B cell (primary cell): ENCODE measurements around the gene HMGN5. TPM values are rescaled to one million over a fixed set of nuclear protein-coding genes. Genes with fewer than 3 reads are reported as not detected.

ENCODE experiments used
- ATAC-seq: fragments of 200-7000 bp; cut with Tn5 transposase; one replicate; pipeline ENCODE4 v1.10.0; 2021; ENCODE audit warnings: low read depth, mild to moderate bottlenecking, moderate number of reproducible peaks, moderate library complexity
- CTCF ChIA-PET: fragments of 350-600 bp; sonication (Branson Sonifier 250); formaldehyde crosslinking; loops from one replicate; lab custom pipeline; 2021; ENCODE audit warnings: antibody characterized with exemption, inconsistent platforms; lab: Charles Lee
- POLR2A ChIA-PET: fragments of 350-600 bp; sonication (Branson Sonifier 250); formaldehyde crosslinking; loops from one replicate; lab custom pipeline; 2021; ENCODE audit warnings: antibody characterized with exemption; lab: Charles Lee
- DNase-seq: peaks from one replicate; pipeline ENCODE4 v3.0.0; 2013
- H2AFZ ChIP-seq: 2 replicates; pipeline ENCODE4 v1.6.1; 2012; ENCODE audit warnings: mild to moderate bottlenecking, low read depth, low read length; ENCODE audit not compliant: insufficient read depth, poor library complexity, severe bottlenecking
- H3K27ac ChIP-seq, 2 donors: 1 replicate in 1 of 2; 2 replicates in 1 of 2; pipeline ENCODE4 v1.5.1; 2012 to 2013; ENCODE audit warnings: low read length in 2 of 2, mild to moderate bottlenecking in 2 of 2, moderate library complexity in 1 of 2
- H3K27me3 ChIP-seq, 4 experiments: fragments of 200-600 bp in 1 of 4; sonication (generic) in 1 of 4; replicated peaks in 1 of 4; 1 replicate in 2 of 4; 2 replicates in 2 of 4; pipeline versions ENCODE4 v1.6.1 to v1.7.0; 2013 to 2016; ENCODE audit warnings: low read length in 3 of 4, mild to moderate bottlenecking in 2 of 4, mixed read lengths in 1 of 4, moderate library complexity in 1 of 4; ENCODE audit not compliant: insufficient read depth in 4 of 4, control insufficient read depth in 3 of 4; ENCODE audit errors: control extremely low read depth in 1 of 4
- H3K36me3 ChIP-seq, 2 experiments: replicated peaks in 1 of 2; 1 replicate in 1 of 2; 2 replicates in 1 of 2; pipeline versions ENCODE4 v1.6.1 to v1.7.1; 2013; ENCODE audit warnings: low read length in 1 of 2; ENCODE audit not compliant: insufficient read depth in 2 of 2, control insufficient read depth in 1 of 2; ENCODE audit errors: control extremely low read depth in 1 of 2, extremely low read depth in 1 of 2
- H3K4me1 ChIP-seq, 2 donors: fragments of 200-600 bp in 1 of 2; sonication (generic) in 1 of 2; 1 replicate in 1 of 2; 2 replicates in 1 of 2; pipeline versions ENCODE4 v1.5.1 to v1.6.1; 2013 to 2017; ENCODE audit warnings: low read length in 2 of 2; ENCODE audit not compliant: control insufficient read depth in 2 of 2, insufficient read depth in 2 of 2
- H3K4me2 ChIP-seq: replicated peaks from 2 replicates; pipeline ENCODE3; 2012; ENCODE audit warnings: mild to moderate bottlenecking, low read depth, low read length; ENCODE audit not compliant: poor library complexity, severe bottlenecking
- H3K4me3 ChIP-seq, 5 experiments: fragments of 200-600 bp in 1 of 5; sonication (generic) in 1 of 5; 1 replicate in 3 of 5; 2 replicates in 2 of 5; pipeline versions ENCODE4 v1.5.1 to v1.7.0; 2011 to 2016; ENCODE audit warnings: low read length in 4 of 5, mild to moderate bottlenecking in 4 of 5, low read depth in 2 of 5, control low read depth in 1 of 5, moderate library complexity in 1 of 5; ENCODE audit not compliant: insufficient read depth in 1 of 5; ENCODE audit errors: control extremely low read depth in 1 of 5, extremely low read depth in 1 of 5
- H3K79me2 ChIP-seq: fragments of 200-600 bp; sonication (generic); one replicate; pipeline ENCODE4 v1.6.0; 2016; ENCODE audit warnings: low read length; ENCODE audit not compliant: control insufficient read depth, insufficient read depth
- H3K9ac ChIP-seq: fragments of 200-600 bp; sonication (generic); 2 replicates; pipeline ENCODE4 v1.6.1; 2017; ENCODE audit warnings: mild to moderate bottlenecking, low read length, moderate library complexity
- H3K9me3 ChIP-seq, 3 donors: one replicate each; pipeline versions ENCODE4 v1.6.1 to v1.7.1; 2013; ENCODE audit warnings: low read length in 2 of 3; ENCODE audit not compliant: control insufficient read depth in 2 of 3, insufficient read depth in 1 of 3; ENCODE audit errors: control extremely low read depth in 1 of 3
- H4K20me1 ChIP-seq: 2 replicates; pipeline ENCODE4 v1.6.0; 2012; ENCODE audit warnings: mild to moderate bottlenecking, low read length; ENCODE audit not compliant: insufficient read depth, control insufficient read depth, poor library complexity, severe bottlenecking
- H3K27ac Mint-ChIP-seq: one replicate; pipeline ENCODE4 v1.8.0; 2021; ENCODE audit warnings: mixed read lengths
- H3K27me3 Mint-ChIP-seq: one replicate; pipeline ENCODE4 v1.8.0; 2021; ENCODE audit warnings: mixed read lengths
- H3K4me1 Mint-ChIP-seq: one replicate; pipeline ENCODE4 v1.8.0; 2021; ENCODE audit warnings: mixed read lengths
- H3K4me3 Mint-ChIP-seq: one replicate; pipeline ENCODE4 v1.8.0; 2021; ENCODE audit warnings: mixed read lengths
- H3K9me3 Mint-ChIP-seq: one replicate; pipeline ENCODE4 v1.8.0; 2022; ENCODE audit warnings: mixed read lengths; ENCODE audit not compliant: insufficient read depth
- EZH2 ChIP-seq: IDR thresholded peaks from 2 replicates; pipeline ENCODE4 v1.6.1; 2012; ENCODE audit warnings: borderline replicate concordance, low read depth, mild to moderate bottlenecking, moderate library complexity, low read length; ENCODE audit not compliant: insufficient read depth, poor library complexity, severe bottlenecking
- WGBS: methylation state at CpG from one replicate; pipeline ENCODE4 v1.1.5; 2013; ENCODE audit warnings: missing lambda C conversion rate; ENCODE audit not compliant: insufficient coverage; 5-methylcytosine and 5-hydroxymethylcytosine counted together
- intact Hi-C: fragments of 100-400 bp; cut with micrococcal nuclease; formaldehyde crosslinking; loops from one replicate; pipeline ENCODE4 v1.10.0; 2022
- polyA plus RNA-seq: library from polyadenylated mRNA; depleted of rRNA; stranded (reverse); fragments of >200 nt; gene quantifications from 2 replicates; pipeline ENCODE4 v1.2.3, GENCODE V29; 2012
- total RNA-seq, 2 donors: library from RNA; stranded (reverse); fragments of 120-200 nt in 1 of 2; gene quantifications; 1 replicate in 1 of 2; 2 replicates in 1 of 2; pipeline versions ENCODE4 v1.2.3 to v1.2.4, GENCODE V29; 2013 to 2022
- TF ChIP-seq, protein P1 (sequence below): fragments of 200-600 bp; IDR thresholded peaks from one replicate; pipeline ENCODE4 v1.8.0; 2022; ENCODE audit warnings: antibody characterized with exemption, mild to moderate bottlenecking

Gene HMGN5
- total and polyA plus RNA-seq, 2 donors (not counting 1 experiment from before 2014, with no cell fraction given): 0.16 to 0.37 TPM

DNA sequence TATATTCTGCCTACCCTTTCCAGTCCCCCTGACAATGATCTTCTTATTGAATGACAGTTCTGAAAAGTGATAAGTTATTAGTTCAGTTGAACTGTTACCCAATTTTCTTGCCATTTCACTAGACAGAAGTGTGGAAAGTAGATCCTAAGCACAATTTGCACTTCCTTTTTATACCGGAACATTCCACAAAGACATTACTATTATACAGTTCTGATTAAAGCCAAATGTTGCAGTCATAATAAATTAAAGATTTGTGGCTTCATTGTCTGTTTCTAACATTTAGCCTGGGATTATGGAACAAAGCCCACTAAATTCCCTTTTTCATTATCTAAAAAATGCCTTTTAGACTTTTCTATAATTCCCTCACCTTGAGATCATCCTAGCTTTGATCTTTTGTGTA lies 14.0 kb upstream of the HMGN5 start:
- Histone ChIP-seq H3K4me2 (no peak overlapping the region), H3K9ac (no peak overlapping the region), H3K27ac (peak overlapping the region in 1 of 2 donors; percentile 34), H4K20me1 (peaks cover 3% of the 10 kb centered on the region), H3K9me3 (no peaks in the 10 kb centered on the region), H3K4me1 (no peaks in the 10 kb centered on the region), H3K4me3 (no peak overlapping the region), H3K27me3 (no peaks in the 10 kb centered on the region), H2AFZ (no peak overlapping the region), H3K36me3 (peaks cover 0 to 2% of the 10 kb centered on the region in 2 experiments), H3K79me2 (peaks cover 54% of the 10 kb centered on the region)
- H3K27ac Mint-ChIP-seq: no peak overlapping the region
- no peak overlapping the region for H3K4me3 Mint-ChIP-seq
- H3K27me3 Mint-ChIP-seq: no peaks in the 10 kb centered on the region
- peaks cover 35% of the 10 kb centered on the region for H3K4me1 Mint-ChIP-seq
- no peaks in the 10 kb centered on the region for H3K9me3 Mint-ChIP-seq
- intact Hi-C loops: no loop called here
- no peak for DNase-seq
- no peak for ATAC-seq
- no CpG with 5 or more reads among the region's 1 CpG for WGBS
- ChIA-PET CTCF (interaction anchor here (1.4 kb wide), 1 partner anchor 13 kb away, joined by 3 read pairs; the partner anchor contains the start of gene SH3BGRL), POLR2A (no interaction called here)
- TF ChIP-seq EZH2: no peak
- TF ChIP-seq, protein P1, sequence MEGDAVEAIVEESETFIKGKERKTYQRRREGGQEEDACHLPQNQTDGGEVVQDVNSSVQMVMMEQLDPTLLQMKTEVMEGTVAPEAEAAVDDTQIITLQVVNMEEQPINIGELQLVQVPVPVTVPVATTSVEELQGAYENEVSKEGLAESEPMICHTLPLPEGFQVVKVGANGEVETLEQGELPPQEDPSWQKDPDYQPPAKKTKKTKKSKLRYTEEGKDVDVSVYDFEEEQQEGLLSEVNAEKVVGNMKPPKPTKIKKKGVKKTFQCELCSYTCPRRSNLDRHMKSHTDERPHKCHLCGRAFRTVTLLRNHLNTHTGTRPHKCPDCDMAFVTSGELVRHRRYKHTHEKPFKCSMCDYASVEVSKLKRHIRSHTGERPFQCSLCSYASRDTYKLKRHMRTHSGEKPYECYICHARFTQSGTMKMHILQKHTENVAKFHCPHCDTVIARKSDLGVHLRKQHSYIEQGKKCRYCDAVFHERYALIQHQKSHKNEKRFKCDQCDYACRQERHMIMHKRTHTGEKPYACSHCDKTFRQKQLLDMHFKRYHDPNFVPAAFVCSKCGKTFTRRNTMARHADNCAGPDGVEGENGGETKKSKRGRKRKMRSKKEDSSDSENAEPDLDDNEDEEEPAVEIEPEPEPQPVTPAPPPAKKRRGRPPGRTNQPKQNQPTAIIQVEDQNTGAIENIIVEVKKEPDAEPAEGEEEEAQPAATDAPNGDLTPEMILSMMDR: no peak

DNA sequence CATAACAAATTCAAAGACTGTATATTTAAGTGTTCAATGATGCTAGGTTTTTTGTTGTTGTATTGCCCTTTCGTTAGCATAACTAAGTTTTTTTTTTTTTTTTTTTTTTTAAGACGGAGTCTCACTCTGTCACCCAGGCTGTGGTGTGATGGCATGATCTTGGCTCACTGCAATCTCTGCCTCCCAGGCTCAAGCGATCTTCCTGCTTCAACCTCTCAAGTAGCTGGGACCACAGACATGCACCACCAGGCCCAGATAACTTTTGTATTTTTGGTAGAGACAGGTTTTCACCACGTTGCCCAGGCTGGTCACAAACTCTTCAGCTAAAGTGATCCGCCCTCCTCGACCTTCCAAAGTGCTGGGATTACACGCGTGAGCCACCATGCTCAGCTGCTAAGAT lies 7.2 kb upstream of the HMGN5 start:
- CTCF ChIA-PET: no interaction called here
- Mint-ChIP-seq H3K9me3 (no peaks in the 10 kb centered on the region), H3K27me3 (no peaks in the 10 kb centered on the region), H3K4me3 (no peak overlapping the region), H3K27ac (no peak overlapping the region), H3K4me1 (peaks cover 36% of the 10 kb centered on the region)
- peaks cover 0 to 12% of the 10 kb centered on the region in 2 experiments for H3K36me3 ChIP-seq
- ATAC-seq (no peak), DNase-seq (no peak)
- intact Hi-C loops: no loop called here
- TF ChIP-seq, protein P1: no peak
- no peak for TF ChIP-seq EZH2
- H3K4me3 ChIP-seq: no peak overlapping the region
- peaks cover 3% of the 10 kb centered on the region for H4K20me1 ChIP-seq
- H3K4me1 ChIP-seq: peaks cover 9 to 16% of the 10 kb centered on the region in 2 donors
- H3K79me2 ChIP-seq: peaks cover 74% of the 10 kb centered on the region
- no peaks in the 10 kb centered on the region for H3K27me3 ChIP-seq
- no peak overlapping the region for H3K27ac ChIP-seq
- H3K9ac ChIP-seq: no peak overlapping the region
- no CpG with 5 or more reads among the region's 8 CpGs for WGBS
- no peak overlapping the region for H2AFZ ChIP-seq
- H3K9me3 ChIP-seq: peaks cover 0 to 3% (median 0%) of the 10 kb centered on the region in 3 donors
- no peak overlapping the region for H3K4me2 ChIP-seq
- POLR2A ChIA-PET: no interaction called here
